ENCODE measurements around the gene TPPP2.

TPPP2 gene

GRCh38 chr14:21016413-21017190, 13.4 kb upstream of the TPPP2 start:
- no peak for DNase-seq
- WGBS (ENCODE audit: extremely low coverage, insufficient coverage, insufficient read length): no CpG with 5 or more reads among the region's 9 CpGs
- Histone ChIP-seq H3K4ac (ENCODE audit: low read depth, low read length) (no peak overlapping the region), H2BK12ac (ENCODE audit: low read length) (no peak overlapping the region), H4K12ac (ENCODE audit: low read depth, low read length) (no peak overlapping the region), H2AK5ac (ENCODE audit: low read length) (no peak overlapping the region), H3K79me2 (ENCODE audit: control insufficient read depth, insufficient read depth, low read length, poor library complexity) (no peaks in the 10 kb centered on the region), H3K18ac (ENCODE audit: low read length) (no peak overlapping the region), H2BK120ac (ENCODE audit: insufficient read depth, low read length, poor library complexity) (no peak overlapping the region), H3K14ac (ENCODE audit: low read length) (no peak overlapping the region), H4K8ac (ENCODE audit: low read depth, low read length) (no peak overlapping the region), H3K27ac (ENCODE audit: low read depth, low read length) (no peak overlapping the region), H3K27me3 (ENCODE audit: insufficient read depth, low read length) (no peaks in the 10 kb centered on the region), H4K91ac (ENCODE audit: low read depth, low read length) (no peak overlapping the region), H3K4me2 (ENCODE audit: low read length) (no peak overlapping the region), H2AFZ (ENCODE audit: insufficient read depth, low read length, poor library complexity) (no peak overlapping the region), H2BK5ac (ENCODE audit: low read depth, low read length, poor library complexity) (no peak overlapping the region), H3K4me1 (ENCODE audit: control insufficient read depth in 1 of 2, insufficient read depth in 2 of 2, low read length in 2 of 2) (peaks cover 4 to 6% of the 10 kb centered on the region in 2 experiments), H3K36me3 (ENCODE audit: control insufficient read depth in 1 of 2, insufficient read depth in 2 of 2, low read length in 2 of 2) (peaks cover 0 to 10% of the 10 kb centered on the region in 2 experiments), H3K23ac (ENCODE audit: low read length) (no peak overlapping the region), H3K9ac (ENCODE audit: low read length) (no peak overlapping the region), H3K79me1 (ENCODE audit: low read length) (no peaks in the 10 kb centered on the region), H3K9me3 (ENCODE audit: insufficient read depth, low read depth, low read length) (no peaks in the 10 kb centered on the region), H3K4me3 (ENCODE audit: low read depth, low read length) (no peak overlapping the region)

- Histone ChIP-seq H3K4me3 (ENCODE audit: low read depth, low read length) (no peak overlapping the region), H2BK120ac (ENCODE audit: insufficient read depth, low read length, poor library complexity) (no peak overlapping the region), H3K4me2 (ENCODE audit: low read length) (no peak overlapping the region), H3K79me2 (ENCODE audit: control insufficient read depth, insufficient read depth, low read length, poor library complexity) (no peaks in the 10 kb centered on the region), H2BK5ac (ENCODE audit: low read depth, low read length, poor library complexity) (no peak overlapping the region), H2AFZ (ENCODE audit: insufficient read depth, low read length, poor library complexity) (no peak overlapping the region), H3K4me1 (ENCODE audit: control insufficient read depth in 1 of 2, insufficient read depth in 2 of 2, low read length in 2 of 2) (peaks cover 4 to 6% of the 10 kb centered on the region in 2 experiments), H3K79me1 (ENCODE audit: low read length) (no peaks in the 10 kb centered on the region), H2BK12ac (ENCODE audit: low read length) (no peak overlapping the region), H3K36me3 (ENCODE audit: control insufficient read depth in 1 of 2, insufficient read depth in 2 of 2, low read length in 2 of 2) (peaks cover 0 to 10% of the 10 kb centered on the region in 2 experiments), H3K4ac (ENCODE audit: low read depth, low read length) (no peak overlapping the region), H3K27ac (ENCODE audit: low read depth, low read length) (no peak overlapping the region), H4K12ac (ENCODE audit: low read depth, low read length) (no peak overlapping the region), H4K8ac (ENCODE audit: low read depth, low read length) (no peak overlapping the region), H3K9ac (ENCODE audit: low read length) (no peak overlapping the region), H2AK5ac (ENCODE audit: low read length) (no peak overlapping the region), H3K23ac (ENCODE audit: low read length) (no peak overlapping the region), H3K18ac (ENCODE audit: low read length) (no peak overlapping the region), H3K9me3 (ENCODE audit: insufficient read depth, low read depth, low read length) (no peaks in the 10 kb centered on the region), H3K27me3 (ENCODE audit: insufficient read depth, low read length) (no peaks in the 10 kb centered on the region), H3K14ac (ENCODE audit: low read length) (no peak overlapping the region), H4K91ac (ENCODE audit: low read depth, low read length) (no peak overlapping the region)
- DNase-seq: no peak
- no CpG with 5 or more reads among the region's 28 CpGs for WGBS (ENCODE audit: extremely low coverage, insufficient coverage, insufficient read length)
These were observed 12.3 kb upstream of the TPPP2 start for GRCh38 chr14:21017528-21018245.

- H3K9ac ChIP-seq (ENCODE audit: low read length): no peak overlapping the region
- H3K23ac ChIP-seq (ENCODE audit: low read length): no peak overlapping the region
- no peak overlapping the region for H3K4ac ChIP-seq (ENCODE audit: low read depth, low read length)
- no peaks in the 10 kb centered on the region for H3K79me2 ChIP-seq (ENCODE audit: control insufficient read depth, insufficient read depth, low read length, poor library complexity)
- no peak overlapping the region for H4K8ac ChIP-seq (ENCODE audit: low read depth, low read length)
- no peak overlapping the region for H3K4me3 ChIP-seq (ENCODE audit: low read depth, low read length)
- no peak overlapping the region for H4K12ac ChIP-seq (ENCODE audit: low read depth, low read length)
- no peaks in the 10 kb centered on the region for H3K79me1 ChIP-seq (ENCODE audit: low read length)
- no peak overlapping the region for H2AFZ ChIP-seq (ENCODE audit: insufficient read depth, low read length, poor library complexity)
- peaks cover 4 to 6% of the 10 kb centered on the region in 2 experiments for H3K4me1 ChIP-seq (ENCODE audit: control insufficient read depth in 1 of 2, insufficient read depth in 2 of 2, low read length in 2 of 2)
- no peak overlapping the region for H2BK5ac ChIP-seq (ENCODE audit: low read depth, low read length, poor library complexity)
- H3K27ac ChIP-seq (ENCODE audit: low read depth, low read length): no peak overlapping the region
- H3K36me3 ChIP-seq (ENCODE audit: control insufficient read depth in 1 of 2, insufficient read depth in 2 of 2, low read length in 2 of 2): peaks cover 0 to 10% of the 10 kb centered on the region in 2 experiments
- H3K14ac ChIP-seq (ENCODE audit: low read length): no peak overlapping the region
- H2BK12ac ChIP-seq (ENCODE audit: low read length): no peak overlapping the region
- DNase-seq: no peak
- H4K91ac ChIP-seq (ENCODE audit: low read depth, low read length): no peak overlapping the region
- no peak overlapping the region for H3K18ac ChIP-seq (ENCODE audit: low read length)
- no peak overlapping the region for H3K4me2 ChIP-seq (ENCODE audit: low read length)
- no CpG with 5 or more reads among the region's 7 CpGs for WGBS (ENCODE audit: extremely low coverage, insufficient coverage, insufficient read length)
- H3K27me3 ChIP-seq (ENCODE audit: insufficient read depth, low read length): no peaks in the 10 kb centered on the region
- H2AK5ac ChIP-seq (ENCODE audit: low read length): no peak overlapping the region
- no peaks in the 10 kb centered on the region for H3K9me3 ChIP-seq (ENCODE audit: insufficient read depth, low read depth, low read length)
- no peak overlapping the region for H2BK120ac ChIP-seq (ENCODE audit: insufficient read depth, low read length, poor library complexity)
These were observed 11.7 kb upstream of the TPPP2 start for GRCh38 chr14:21018286-21018685.

GRCh38 chr14:21018781-21019180, 11.2 kb upstream of the TPPP2 start:
- Histone ChIP-seq H3K4ac (ENCODE audit: low read depth, low read length) (no peak overlapping the region), H4K12ac (ENCODE audit: low read depth, low read length) (no peak overlapping the region), H2AK5ac (ENCODE audit: low read length) (no peak overlapping the region), H3K27me3 (ENCODE audit: insufficient read depth, low read length) (no peaks in the 10 kb centered on the region), H4K91ac (ENCODE audit: low read depth, low read length) (no peak overlapping the region), H2AFZ (ENCODE audit: insufficient read depth, low read length, poor library complexity) (no peak overlapping the region), H3K4me2 (ENCODE audit: low read length) (no peak overlapping the region), H3K79me1 (ENCODE audit: low read length) (no peaks in the 10 kb centered on the region), H3K79me2 (ENCODE audit: control insufficient read depth, insufficient read depth, low read length, poor library complexity) (no peaks in the 10 kb centered on the region), H3K9ac (ENCODE audit: low read length) (no peak overlapping the region), H3K14ac (ENCODE audit: low read length) (no peak overlapping the region), H3K9me3 (ENCODE audit: insufficient read depth, low read depth, low read length) (no peaks in the 10 kb centered on the region), H3K18ac (ENCODE audit: low read length) (no peak overlapping the region), H2BK12ac (ENCODE audit: low read length) (no peak overlapping the region), H2BK5ac (ENCODE audit: low read depth, low read length, poor library complexity) (no peak overlapping the region), H2BK120ac (ENCODE audit: insufficient read depth, low read length, poor library complexity) (no peak overlapping the region), H3K23ac (ENCODE audit: low read length) (no peak overlapping the region), H4K8ac (ENCODE audit: low read depth, low read length) (no peak overlapping the region), H3K27ac (ENCODE audit: low read depth, low read length) (no peak overlapping the region), H3K4me1 (ENCODE audit: control insufficient read depth in 1 of 2, insufficient read depth in 2 of 2, low read length in 2 of 2) (peaks cover 4 to 6% of the 10 kb centered on the region in 2 experiments), H3K4me3 (ENCODE audit: low read depth, low read length) (no peak overlapping the region), H3K36me3 (ENCODE audit: control insufficient read depth in 1 of 2, insufficient read depth in 2 of 2, low read length in 2 of 2) (peaks cover 0 to 10% of the 10 kb centered on the region in 2 experiments)
- no peak for DNase-seq
- WGBS (ENCODE audit: extremely low coverage, insufficient coverage, insufficient read length): no CpG with 5 or more reads among the region's 3 CpGs

Measured in trophoblast cell (in vitro differentiated cells and primary cell).